Natural killer cell treated with Interleukin-12 subunit alpha and Interleukin-12 subunit beta and Interleukin-15 and Interleukin-18, amount 100 ng/mL, for 72 hours (primary cell): ENCODE measurements around the gene ZNF775. TPM values are rescaled to one million over a fixed set of nuclear protein-coding genes. Genes with fewer than 3 reads are reported as not detected.

Experiments used
- ATAC-seq, 2 donors: fragments of 150-1000 bp; cut with Tn5 transposase in 1 of 2; sonication (Bioruptor Pico), chemical (Tn5 transposase) in 1 of 2; 2 replicates each; pipeline ENCODE4 v1.10.0; 2021
- DNase-seq: peaks from one replicate; pipeline ENCODE4 v3.0.0; 2022; ENCODE audit warnings: low spot score
- H3K27ac Mint-ChIP-seq, 2 donors: 1 replicate in 1 of 2; 2 replicates in 1 of 2; pipeline ENCODE4 v1.8.0; 2022; ENCODE audit warnings: mixed read lengths in 2 of 2, mild to moderate bottlenecking in 1 of 2, moderate library complexity in 1 of 2
- H3K27me3 Mint-ChIP-seq, 2 donors: 1 replicate in 1 of 2; 2 replicates in 1 of 2; pipeline ENCODE4 v1.8.0; 2022; ENCODE audit warnings: mixed read lengths in 2 of 2
- H3K36me3 Mint-ChIP-seq: one replicate; pipeline ENCODE4 v1.8.0; 2022; ENCODE audit warnings: mixed read lengths
- H3K4me1 Mint-ChIP-seq, 2 donors: 1 replicate in 1 of 2; 2 replicates in 1 of 2; pipeline ENCODE4 v1.8.0; 2022; ENCODE audit warnings: low read depth in 2 of 2, mixed read lengths in 2 of 2, mild to moderate bottlenecking in 1 of 2
- H3K4me3 Mint-ChIP-seq: one replicate; pipeline ENCODE4 v1.8.0; 2022; ENCODE audit warnings: mixed read lengths
- H3K9me3 Mint-ChIP-seq: 2 replicates; pipeline ENCODE4 v1.8.0; 2022; ENCODE audit warnings: mixed read lengths
- total RNA-seq, 2 donors: library from RNA; stranded (reverse); gene quantifications; one replicate each; pipeline ENCODE4 v1.2.3, GENCODE V29; 2022

The ZNF775 gene
- total RNA-seq, result 1 to 10 TPM; 4.0 to 5.1 TPM

- DNase-seq (peak; percentile 97), ATAC-seq (peak; percentile 99)
- no peaks in the 10 kb centered on the region for H3K36me3 Mint-ChIP-seq
- H3K27me3 Mint-ChIP-seq, result no peaks in the 10 kb centered on the region
- H3K9me3 Mint-ChIP-seq, result no peaks in the 10 kb centered on the region
- peak within 1 kb of the TSS; percentile 76 to 87 for H3K27ac Mint-ChIP-seq
- peaks cover 26 to 28% of the 10 kb centered on the region in 2 donors for H3K4me1 Mint-ChIP-seq
- H3K4me3 Mint-ChIP-seq, result peak within 1 kb of the TSS; percentile 94
These were observed at the start of gene ZNF775 for GRCh38 chr7:150378853-150379440. Gene ZNF775 (plus strand): TSS chr7:150379330. CDS start chr7:150388471, 9,141 bp downstream.

GRCh38 chr7:150329331-150330120 is 49.6 kb upstream of the ZNF775 start:
- Mint-ChIP-seq H3K27me3 (no peaks in the 10 kb centered on the region), H3K36me3 (peaks cover 6% of the 10 kb centered on the region), H3K4me3 (no peak overlapping the region), H3K4me1 (peaks cover 9 to 16% of the 10 kb centered on the region in 2 donors), H3K27ac (no peak overlapping the region), H3K9me3 (no peaks in the 10 kb centered on the region)
- DNase-seq (no peak), ATAC-seq (no peak)

- no peaks in the 10 kb centered on the region for H3K27me3 Mint-ChIP-seq
- peaks cover 6% of the 10 kb centered on the region for H3K36me3 Mint-ChIP-seq
- peaks cover under 1 to 8% of the 10 kb centered on the region in 2 donors for H3K4me1 Mint-ChIP-seq
- no peak overlapping the region for H3K27ac Mint-ChIP-seq
- H3K9me3 Mint-ChIP-seq, result no peaks in the 10 kb centered on the region
- DNase-seq, result no peak
- no peak overlapping the region for H3K4me3 Mint-ChIP-seq
- ATAC-seq, result no peak
These were observed 48.8 kb upstream of the ZNF775 start for GRCh38 chr7:150330211-150330885.

- no peak overlapping the region for H3K4me3 Mint-ChIP-seq
- H3K27ac Mint-ChIP-seq, result no peak overlapping the region
- H3K36me3 Mint-ChIP-seq, result peaks cover 2% of the 10 kb centered on the region
- H3K9me3 Mint-ChIP-seq, result no peaks in the 10 kb centered on the region
- ATAC-seq, result no peak
- H3K27me3 Mint-ChIP-seq, result no peaks in the 10 kb centered on the region
- peaks cover 0 to 3% of the 10 kb centered on the region in 2 donors for H3K4me1 Mint-ChIP-seq
- DNase-seq, result no peak
These were observed 46.1 kb upstream of the ZNF775 start for GRCh38 chr7:150332852-150333635.

GRCh38 chr7:150333659-150334058 is 45.5 kb upstream of the ZNF775 start:
- no peak for ATAC-seq

GRCh38 chr7:150334108-150334507 is 45.0 kb upstream of the ZNF775 start:
- no peaks in the 10 kb centered on the region for H3K36me3 Mint-ChIP-seq
- ATAC-seq (no peak), DNase-seq (no peak)
- peaks cover 0 to 3% of the 10 kb centered on the region in 2 donors for H3K4me1 Mint-ChIP-seq
- no peaks in the 10 kb centered on the region for H3K9me3 Mint-ChIP-seq
- no peak overlapping the region for H3K27ac Mint-ChIP-seq
- H3K27me3 Mint-ChIP-seq, result no peaks in the 10 kb centered on the region
- no peak overlapping the region for H3K4me3 Mint-ChIP-seq

More at GRCh38 chr7:150333659-150334058, 45.5 kb upstream of the ZNF775 start:
- no peak overlapping the region for H3K27ac Mint-ChIP-seq
- H3K9me3 Mint-ChIP-seq, result no peaks in the 10 kb centered on the region
- no peak overlapping the region for H3K4me3 Mint-ChIP-seq
- H3K36me3 Mint-ChIP-seq, result no peaks in the 10 kb centered on the region
- peaks cover 0 to 3% of the 10 kb centered on the region in 2 donors for H3K4me1 Mint-ChIP-seq
- no peaks in the 10 kb centered on the region for H3K27me3 Mint-ChIP-seq
- DNase-seq, result no peak

- no peaks in the 10 kb centered on the region for H3K9me3 Mint-ChIP-seq
- peaks cover 0 to 6% of the 10 kb centered on the region in 2 donors for H3K4me1 Mint-ChIP-seq
- DNase-seq, result no peak
- ATAC-seq, result no peak
- peaks cover 0 to 5% of the 10 kb centered on the region in 2 donors for H3K27me3 Mint-ChIP-seq
- no peak overlapping the region for H3K27ac Mint-ChIP-seq
- no peaks in the 10 kb centered on the region for H3K36me3 Mint-ChIP-seq
- no peak overlapping the region for H3K4me3 Mint-ChIP-seq
These were observed 43.9 kb upstream of the ZNF775 start for GRCh38 chr7:150335108-150335773.

- DNase-seq (no peak), ATAC-seq (no peak)
- no peaks in the 10 kb centered on the region for H3K9me3 Mint-ChIP-seq
- no peaks in the 10 kb centered on the region for H3K36me3 Mint-ChIP-seq
- H3K4me3 Mint-ChIP-seq, result no peak overlapping the region
- no peak overlapping the region for H3K27ac Mint-ChIP-seq
- H3K27me3 Mint-ChIP-seq, result peaks cover 0 to 8% of the 10 kb centered on the region in 2 donors
- H3K4me1 Mint-ChIP-seq, result peaks cover 0 to 6% of the 10 kb centered on the region in 2 donors
These were observed 43.4 kb upstream of the ZNF775 start for GRCh38 chr7:150335774-150336112.

- Mint-ChIP-seq H3K27ac (no peak overlapping the region), H3K4me3 (no peak overlapping the region), H3K36me3 (no peaks in the 10 kb centered on the region), H3K27me3 (peaks cover 2 to 12% of the 10 kb centered on the region in 2 donors), H3K4me1 (peaks cover 0 to 5% of the 10 kb centered on the region in 2 donors), H3K9me3 (no peaks in the 10 kb centered on the region)
- ATAC-seq, result no peak
- DNase-seq, result no peak
These were observed 42.4 kb upstream of the ZNF775 start for GRCh38 chr7:150336746-150337145.

GRCh38 chr7:150337179-150337578 is 42.0 kb upstream of the ZNF775 start:
- Mint-ChIP-seq H3K27me3 (peaks cover 7 to 16% of the 10 kb centered on the region in 2 donors), H3K4me3 (no peak overlapping the region), H3K27ac (no peak overlapping the region), H3K9me3 (no peaks in the 10 kb centered on the region), H3K36me3 (no peaks in the 10 kb centered on the region), H3K4me1 (peaks cover 0 to 8% of the 10 kb centered on the region in 2 donors)
- no peak for DNase-seq
- peak in 1 of 2 donors; percentile 13 for ATAC-seq

GRCh38 chr7:150337659-150338081 is 41.5 kb upstream of the ZNF775 start:
- H3K27ac Mint-ChIP-seq, result no peak overlapping the region
- DNase-seq (no peak), ATAC-seq (no peak)
- no peak overlapping the region for H3K4me3 Mint-ChIP-seq
- H3K9me3 Mint-ChIP-seq, result no peaks in the 10 kb centered on the region
- peaks cover 0 to 8% of the 10 kb centered on the region in 2 donors for H3K4me1 Mint-ChIP-seq
- H3K27me3 Mint-ChIP-seq, result peaks cover 10 to 18% of the 10 kb centered on the region in 2 donors
- no peaks in the 10 kb centered on the region for H3K36me3 Mint-ChIP-seq

- no peak for ATAC-seq
- no peak for DNase-seq
- Mint-ChIP-seq H3K27ac (no peak overlapping the region), H3K9me3 (no peaks in the 10 kb centered on the region), H3K36me3 (no peaks in the 10 kb centered on the region), H3K27me3 (peaks cover 12 to 21% of the 10 kb centered on the region in 2 donors), H3K4me1 (peaks cover 0 to 8% of the 10 kb centered on the region in 2 donors), H3K4me3 (no peak overlapping the region)
These were observed 40.8 kb upstream of the ZNF775 start for GRCh38 chr7:150338166-150338829.
